IgD-negative memory B cell (primary cell): ENCODE results near the gene GRK5. TPM values are rescaled to one million over a fixed set of nuclear protein-coding genes. Genes with fewer than 3 reads are reported as not detected.
A peak's percentile ranks its signal among the peaks of the same experiment; 100 is the strongest.

Source experiments
- H3K27ac Mint-ChIP-seq, 3 donors: one replicate each; pipeline ENCODE4 v1.8.0; 2020 to 2022; ENCODE audit warnings: mild to moderate bottlenecking in 3 of 3, mixed read lengths in 3 of 3, moderate library complexity in 1 of 3
- H3K27me3 Mint-ChIP-seq: one replicate; pipeline ENCODE4 v1.8.0; 2021; ENCODE audit warnings: mixed read lengths
- H3K36me3 Mint-ChIP-seq: one replicate; pipeline ENCODE4 v1.8.0; 2020; ENCODE audit warnings: mild to moderate bottlenecking, mixed read lengths
- H3K4me1 Mint-ChIP-seq, 3 donors: one replicate each; pipeline ENCODE4 v1.8.0; 2020 to 2022; ENCODE audit warnings: mixed read lengths in 3 of 3, mild to moderate bottlenecking in 1 of 3
- H3K4me3 Mint-ChIP-seq, 4 donors: one replicate each; pipeline ENCODE4 v1.8.0; 2020 to 2022; ENCODE audit warnings: mild to moderate bottlenecking in 4 of 4, mixed read lengths in 4 of 4, moderate library complexity in 3 of 4
- H3K9me3 Mint-ChIP-seq, 3 donors: one replicate each; pipeline ENCODE4 v1.8.0; 2020 to 2021; ENCODE audit warnings: mixed read lengths in 3 of 3, mild to moderate bottlenecking in 1 of 3
- polyA plus RNA-seq: library from polyadenylated mRNA; unstranded; fragments of 300-500 nt; fragmentation: Illumina TruSeq; gene quantifications from one replicate; pipeline ENCODE4 v1.2.3, GENCODE V29; 2021

The GRK5 gene
- polyA plus RNA-seq, 1 donor from 2014 or later = 18.1 TPM

- Mint-ChIP-seq H3K9me3 (no peaks in the 10 kb centered on the region), H3K4me1 (peaks cover 26 to 36% (median 30%) of the 10 kb centered on the region in 3 donors), H3K4me3 (peak overlapping the region in 3 of 4 donors; percentile 3 to 71 (median 57)), H3K27ac (peak overlapping the region; percentile 71 to 97 (median 86)), H3K36me3 (peaks cover 8% of the 10 kb centered on the region), H3K27me3 (no peaks in the 10 kb centered on the region)
Measured at GRCh38 chr10:119394657-119395279, 187.4 kb downstream of the GRK5 start.

GRCh38 chr10:119395280-119396007 lies 188.1 kb downstream of the GRK5 start:
- Mint-ChIP-seq H3K4me1 (peaks cover 25 to 36% (median 25%) of the 10 kb centered on the region in 3 donors), H3K27ac (peak overlapping the region; percentile 71 to 97 (median 82)), H3K4me3 (peak overlapping the region; percentile 3 to 80 (median 46)), H3K27me3 (no peaks in the 10 kb centered on the region), H3K36me3 (peaks cover 8% of the 10 kb centered on the region), H3K9me3 (no peaks in the 10 kb centered on the region)

- H3K4me3 Mint-ChIP-seq = peak overlapping the region in 3 of 4 donors; percentile 20 to 80 (median 43)
- H3K36me3 Mint-ChIP-seq = peaks cover 8% of the 10 kb centered on the region
- peaks cover 25 to 34% (median 25%) of the 10 kb centered on the region in 3 donors for H3K4me1 Mint-ChIP-seq
- H3K27ac Mint-ChIP-seq = peak overlapping the region; percentile 74 to 97 (median 82)
- H3K9me3 Mint-ChIP-seq = no peaks in the 10 kb centered on the region
- no peaks in the 10 kb centered on the region for H3K27me3 Mint-ChIP-seq
Measured at GRCh38 chr10:119396008-119396708, 188.8 kb downstream of the GRK5 start.

- Mint-ChIP-seq H3K4me1 (peaks cover 25 to 34% (median 25%) of the 10 kb centered on the region in 3 donors), H3K27me3 (no peaks in the 10 kb centered on the region)
Measured at GRCh38 chr10:119396709-119397071, 189.3 kb downstream of the GRK5 start.

GRCh38 chr10:119397416-119397815 lies 190.0 kb downstream of the GRK5 start:
- Mint-ChIP-seq H3K27ac (peak overlapping the region in 2 of 3 donors; percentile 62 to 97), H3K27me3 (no peaks in the 10 kb centered on the region), H3K4me3 (peak overlapping the region in 1 of 4 donors; percentile 83), H3K9me3 (no peaks in the 10 kb centered on the region), H3K36me3 (peaks cover 8% of the 10 kb centered on the region), H3K4me1 (peaks cover 25 to 34% (median 25%) of the 10 kb centered on the region in 3 donors)

More at GRCh38 chr10:119396709-119397071, 189.3 kb downstream of the GRK5 start:
- H3K4me3 Mint-ChIP-seq = no peak overlapping the region
- H3K27ac Mint-ChIP-seq = peak overlapping the region in 2 of 3 donors; percentile 85 to 97
- H3K36me3 Mint-ChIP-seq = peaks cover 8% of the 10 kb centered on the region
- H3K9me3 Mint-ChIP-seq = no peaks in the 10 kb centered on the region

GRCh38 chr10:119398996-119399395 lies 191.6 kb downstream of the GRK5 start:
- Mint-ChIP-seq H3K4me1 (peaks cover 22 to 27% (median 22%) of the 10 kb centered on the region in 3 donors), H3K27me3 (no peaks in the 10 kb centered on the region), H3K27ac (no peak overlapping the region), H3K4me3 (no peak overlapping the region), H3K9me3 (no peaks in the 10 kb centered on the region), H3K36me3 (peaks cover 8% of the 10 kb centered on the region)

GRCh38 chr10:119399466-119399865 lies 192.1 kb downstream of the GRK5 start:
- Mint-ChIP-seq H3K36me3 (peaks cover 8% of the 10 kb centered on the region), H3K4me3 (no peak overlapping the region), H3K27ac (peak overlapping the region in 1 of 3 donors; percentile 80), H3K4me1 (peaks cover 19 to 27% (median 22%) of the 10 kb centered on the region in 3 donors), H3K9me3 (no peaks in the 10 kb centered on the region), H3K27me3 (no peaks in the 10 kb centered on the region)

- Mint-ChIP-seq H3K9me3 (no peaks in the 10 kb centered on the region), H3K27me3 (no peaks in the 10 kb centered on the region), H3K36me3 (peaks cover 6% of the 10 kb centered on the region), H3K27ac (peak overlapping the region in 1 of 3 donors; percentile 53), H3K4me3 (peak overlapping the region in 1 of 4 donors; percentile 70), H3K4me1 (peaks cover 5 to 23% (median 12%) of the 10 kb centered on the region in 3 donors)
Measured at GRCh38 chr10:119401671-119402395, 194.5 kb downstream of the GRK5 start.

GRCh38 chr10:119403921-119404320 lies 196.6 kb downstream of the GRK5 start:
- peak overlapping the region in 1 of 3 donors; percentile 51 for H3K27ac Mint-ChIP-seq
- H3K4me1 Mint-ChIP-seq = peaks cover 13 to 30% (median 17%) of the 10 kb centered on the region in 3 donors

GRCh38 chr10:119404719-119405519 lies 197.5 kb downstream of the GRK5 start:
- H3K4me3 Mint-ChIP-seq = peak overlapping the region in 1 of 4 donors; percentile 42

More at GRCh38 chr10:119403921-119404320, 196.6 kb downstream of the GRK5 start:
- no peak overlapping the region for H3K4me3 Mint-ChIP-seq
- H3K27me3 Mint-ChIP-seq = no peaks in the 10 kb centered on the region
- no peaks in the 10 kb centered on the region for H3K9me3 Mint-ChIP-seq
- peaks cover 5% of the 10 kb centered on the region for H3K36me3 Mint-ChIP-seq

GRCh38 chr10:119405520-119405807 lies 198.1 kb downstream of the GRK5 start:
- Mint-ChIP-seq H3K36me3 (peaks cover under 1% of the 10 kb centered on the region), H3K4me3 (no peak overlapping the region), H3K27me3 (no peaks in the 10 kb centered on the region), H3K27ac (no peak overlapping the region), H3K4me1 (peaks cover 13 to 30% (median 17%) of the 10 kb centered on the region in 3 donors), H3K9me3 (no peaks in the 10 kb centered on the region)

More at GRCh38 chr10:119404719-119405519, 197.5 kb downstream of the GRK5 start:
- Mint-ChIP-seq H3K36me3 (peaks cover 1% of the 10 kb centered on the region), H3K9me3 (no peaks in the 10 kb centered on the region), H3K27me3 (no peaks in the 10 kb centered on the region), H3K4me1 (peaks cover 13 to 30% (median 19%) of the 10 kb centered on the region in 3 donors), H3K27ac (peak overlapping the region; percentile 51 to 88 (median 64))

GRCh38 chr10:119406137-119406536 lies 198.8 kb downstream of the GRK5 start:
- Mint-ChIP-seq H3K4me3 (no peak overlapping the region), H3K9me3 (no peaks in the 10 kb centered on the region), H3K4me1 (peaks cover 13 to 30% (median 17%) of the 10 kb centered on the region in 3 donors), H3K36me3 (peaks cover 2% of the 10 kb centered on the region), H3K27ac (no peak overlapping the region), H3K27me3 (no peaks in the 10 kb centered on the region)

GRCh38 chr10:119406601-119407253 lies 199.4 kb downstream of the GRK5 start:
- H3K36me3 Mint-ChIP-seq = peaks cover 2% of the 10 kb centered on the region
- H3K4me3 Mint-ChIP-seq = no peak overlapping the region
- no peaks in the 10 kb centered on the region for H3K9me3 Mint-ChIP-seq
- peak overlapping the region in 1 of 3 donors; percentile 88 for H3K27ac Mint-ChIP-seq
- no peaks in the 10 kb centered on the region for H3K27me3 Mint-ChIP-seq
- peaks cover 13 to 30% (median 19%) of the 10 kb centered on the region in 3 donors for H3K4me1 Mint-ChIP-seq
